Thyroid gland (tissue), 4 donors: Measurements from ENCODE around the gene TPSG1. TPM values are rescaled to one million over a fixed set of nuclear protein-coding genes. Genes with fewer than 3 reads are reported as not detected.
"Not testable (repeated sequence)": the region's sequence is repeated elsewhere in the genome, so short reads cannot be mapped to it uniquely, and the experiment has no call there.

ENCODE experiments used
- DNase-seq, 2 donors: peaks; one replicate each; pipeline ENCODE4 v3.0.0-alpha.2; 2019
- H3K27ac ChIP-seq, 3 donors: fragments of 200-600 bp; sonication (generic); 1 replicate in 2 of 3; 2 replicates in 1 of 3; pipeline ENCODE4 v1.5.1; 2016 to 2019; ENCODE audit warnings: mild to moderate bottlenecking in 1 of 3, moderate library complexity in 1 of 3
- H3K27me3 ChIP-seq: fragments of 200-600 bp; sonication (generic); one replicate; pipeline ENCODE4 v1.5.1; 2019
- H3K36me3 ChIP-seq, 2 donors: fragments of 200-600 bp; sonication (generic); one replicate each; pipeline ENCODE4 v1.5.1; 2016 to 2019
- H3K4me1 ChIP-seq, 2 donors: fragments of 200-600 bp; sonication (generic); one replicate each; pipeline ENCODE4 v1.5.1; 2017 to 2019
- H3K4me3 ChIP-seq, 3 donors: fragments of 200-600 bp; sonication (generic); replicated peaks in 1 of 3; 1 replicate in 2 of 3; 2 replicates in 1 of 3; pipeline ENCODE4 v1.5.1; 2016; ENCODE audit warnings: mild to moderate bottlenecking in 1 of 3
- H3K9me3 ChIP-seq: fragments of 200-600 bp; sonication (generic); one replicate; pipeline ENCODE4 v1.5.1; 2017
- POLR2A ChIP-seq, 2 donors: fragments of 450-650 bp; IDR thresholded peaks; one replicate each; pipeline ENCODE4 v1.6.1; 2017; ENCODE audit warnings: antibody characterized with exemption in 2 of 2, mild to moderate bottlenecking in 2 of 2, moderate library complexity in 1 of 2
- WGBS, 2 donors: methylation state at CpG; one replicate each; pipeline ENCODE4 v1.1.5; 2017; 5-methylcytosine and 5-hydroxymethylcytosine counted together
- intact Hi-C: fragments of 100-400 bp; cut with DNase I; formaldehyde crosslinking; loops from one replicate; pipeline ENCODE4 v1.15.1; 2023
- total RNA-seq, 4 donors: library from RNA; depleted of rRNA; stranded (reverse); fragments of >200 nt; gene quantifications; one replicate each; pipeline ENCODE4 v1.2.3, GENCODE V29; 2016
- TF ChIP-seq, protein P1 (sequence below), 6 experiments: fragments of 200-600 bp in 3 of 6; fragments of 450-650 bp in 3 of 6; sonication (generic) in 3 of 6; IDR thresholded peaks; one replicate each; pipeline ENCODE4 v1.5.1; 2016 to 2019; ENCODE audit warnings: antibody characterized with exemption in 6 of 6, mild to moderate bottlenecking in 2 of 6, inconsistent platforms in 1 of 6, moderate library complexity in 1 of 6

Gene TPSG1
- total RNA-seq, 4 donors from 2014 or later, result not detected

GRCh38 chr16:1237990-1238389, 12.9 kb upstream of the TPSG1 start:
- no peaks in the 10 kb centered on the region for H3K4me1 ChIP-seq
- H3K36me3 ChIP-seq, result no peaks in the 10 kb centered on the region
- no peak overlapping the region for H3K4me3 ChIP-seq
- no peak overlapping the region for H3K27ac ChIP-seq
- H3K27me3 ChIP-seq, result no peaks in the 10 kb centered on the region
- intact Hi-C loops, result no loop called here
- no peak for DNase-seq
- 83 to 87% methylated on average over 9 of the region's 9 CpGs for WGBS, 2 donors
- TF ChIP-seq, protein P1, sequence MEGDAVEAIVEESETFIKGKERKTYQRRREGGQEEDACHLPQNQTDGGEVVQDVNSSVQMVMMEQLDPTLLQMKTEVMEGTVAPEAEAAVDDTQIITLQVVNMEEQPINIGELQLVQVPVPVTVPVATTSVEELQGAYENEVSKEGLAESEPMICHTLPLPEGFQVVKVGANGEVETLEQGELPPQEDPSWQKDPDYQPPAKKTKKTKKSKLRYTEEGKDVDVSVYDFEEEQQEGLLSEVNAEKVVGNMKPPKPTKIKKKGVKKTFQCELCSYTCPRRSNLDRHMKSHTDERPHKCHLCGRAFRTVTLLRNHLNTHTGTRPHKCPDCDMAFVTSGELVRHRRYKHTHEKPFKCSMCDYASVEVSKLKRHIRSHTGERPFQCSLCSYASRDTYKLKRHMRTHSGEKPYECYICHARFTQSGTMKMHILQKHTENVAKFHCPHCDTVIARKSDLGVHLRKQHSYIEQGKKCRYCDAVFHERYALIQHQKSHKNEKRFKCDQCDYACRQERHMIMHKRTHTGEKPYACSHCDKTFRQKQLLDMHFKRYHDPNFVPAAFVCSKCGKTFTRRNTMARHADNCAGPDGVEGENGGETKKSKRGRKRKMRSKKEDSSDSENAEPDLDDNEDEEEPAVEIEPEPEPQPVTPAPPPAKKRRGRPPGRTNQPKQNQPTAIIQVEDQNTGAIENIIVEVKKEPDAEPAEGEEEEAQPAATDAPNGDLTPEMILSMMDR (IDR thresholded peaks at IDR 0.05), result no peak
- TF ChIP-seq POLR2A (IDR thresholded peaks at IDR 0.05), result no peak
- no peaks in the 10 kb centered on the region for H3K9me3 ChIP-seq

DNA sequence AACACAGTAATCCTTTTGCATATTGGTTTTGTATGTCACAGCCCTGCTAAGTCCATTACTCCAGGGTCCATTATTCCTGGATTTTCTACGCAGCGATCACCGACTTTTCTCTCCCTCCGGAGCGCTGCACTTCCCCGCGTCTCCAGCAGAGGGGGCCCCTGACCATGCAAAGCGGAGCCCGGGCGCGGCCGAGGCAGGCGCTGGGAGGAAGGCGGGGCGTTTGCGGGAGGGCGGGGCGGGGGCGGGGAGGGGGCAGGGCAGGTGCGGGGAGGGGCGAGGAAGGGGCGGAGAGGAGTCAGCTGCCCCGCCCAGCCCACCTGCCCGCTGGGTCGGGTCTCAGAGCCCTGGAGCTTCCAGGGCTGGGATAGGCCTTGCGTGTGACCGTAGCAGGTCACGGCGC, 11.6 kb upstream of the TPSG1 start:
- H3K9me3 ChIP-seq, H3K36me3 ChIP-seq, H3K4me3 ChIP-seq, H3K27me3 ChIP-seq, intact Hi-C loops, H3K27ac ChIP-seq, DNase-seq, H3K4me1 ChIP-seq: not testable (repeated sequence)
- no CpG with 5 or more reads among the region's 29 CpGs for WGBS, 2 donors

DNA sequence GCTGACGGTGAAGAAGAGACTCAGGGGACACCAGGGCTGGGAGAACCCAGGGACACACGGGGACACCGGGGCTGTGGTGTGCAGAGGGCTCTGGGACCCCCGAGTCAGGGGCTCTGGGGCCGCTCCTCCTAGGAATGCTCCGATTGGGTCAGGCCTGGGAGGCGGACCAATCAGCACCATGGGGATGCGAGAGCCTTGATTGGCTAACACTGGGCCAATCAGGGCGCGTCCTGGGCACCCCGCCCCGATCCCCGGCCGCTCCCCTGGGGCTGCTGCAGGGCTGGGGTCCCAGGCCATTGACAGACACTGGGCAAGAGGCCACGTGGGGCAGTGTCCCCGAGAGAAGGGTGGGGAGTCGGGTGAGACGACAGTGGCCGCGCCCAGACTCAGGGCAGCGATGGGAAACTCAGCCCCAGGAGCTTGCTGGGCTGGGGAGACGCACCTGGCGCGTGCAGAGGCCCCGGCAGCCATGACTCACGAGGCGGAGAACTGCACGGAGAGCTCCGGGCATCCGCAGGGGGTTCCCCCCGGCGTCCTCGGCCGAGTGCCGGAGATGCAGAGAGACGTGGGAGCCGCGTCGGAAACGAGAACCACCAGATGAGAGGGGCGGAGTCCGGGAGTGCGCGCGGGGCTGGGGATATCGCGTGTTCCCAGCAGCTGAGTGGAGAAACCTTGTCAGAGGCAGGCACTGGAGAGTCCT, 7.1 kb upstream of the TPSG1 start:
- intact Hi-C loops, H3K27ac ChIP-seq, H3K4me3 ChIP-seq, H3K36me3 ChIP-seq, H3K9me3 ChIP-seq, H3K27me3 ChIP-seq, H3K4me1 ChIP-seq, DNase-seq: not testable (repeated sequence)
- WGBS, 2 donors, result no CpG with 5 or more reads among the region's 47 CpGs

- H3K27me3 ChIP-seq, H3K36me3 ChIP-seq, H3K4me3 ChIP-seq, intact Hi-C loops, H3K9me3 ChIP-seq, H3K27ac ChIP-seq, H3K4me1 ChIP-seq, DNase-seq: not testable (repeated sequence)
- 90% methylated on average over 3 of the region's 7 CpGs; no CpG with 5 or more reads in 1 of the 2 donors for WGBS, 2 donors
Measured at GRCh38 chr16:1231301-1231700, 6.2 kb upstream of the TPSG1 start.

- H3K4me3 ChIP-seq, H3K9me3 ChIP-seq, intact Hi-C loops, DNase-seq, H3K36me3 ChIP-seq, H3K27ac ChIP-seq, H3K4me1 ChIP-seq, H3K27me3 ChIP-seq: not testable (repeated sequence)
- WGBS, 2 donors, result 58% methylated on average over 5 of the region's 17 CpGs; no CpG with 5 or more reads in 1 of the 2 donors
Measured at GRCh38 chr16:1230471-1231212, 5.6 kb upstream of the TPSG1 start.

DNA sequence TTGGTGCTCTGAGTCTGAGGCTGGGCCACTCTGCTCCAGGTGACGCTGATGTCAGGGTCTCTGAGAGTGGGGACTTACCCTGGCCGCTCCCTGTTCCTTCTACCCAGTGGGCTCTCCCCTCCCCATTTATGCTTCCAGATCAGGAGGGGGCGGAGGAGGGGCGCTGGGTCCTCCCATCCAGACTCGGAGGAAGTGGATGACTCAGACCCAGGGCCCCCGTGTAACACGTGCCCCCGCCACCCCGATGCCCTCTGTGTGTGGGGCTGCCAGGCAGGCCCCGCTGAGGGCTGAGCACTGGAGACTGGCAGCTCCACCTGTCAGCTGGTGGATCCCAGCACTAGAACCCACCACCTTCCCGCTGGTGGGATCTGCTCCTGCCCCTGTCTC, 5.0 kb upstream of the TPSG1 start, which contains the start of gene TPSB2:
Gene TPSB2, minus strand, starts transcription at position 101 of the 387 bp plus-strand sequence. CDS start 233 bp downstream, outside the sequence.
- H3K4me3 ChIP-seq, intact Hi-C loops, H3K36me3 ChIP-seq, H3K27ac ChIP-seq, DNase-seq, H3K27me3 ChIP-seq, H3K4me1 ChIP-seq, H3K9me3 ChIP-seq: not testable (repeated sequence)
- WGBS, 2 donors, result no CpG with 5 or more reads among the region's 11 CpGs

- WGBS, 2 donors, result 85% methylated on average over 4 of the region's 13 CpGs; no CpG with 5 or more reads in 1 of the 2 donors
- H3K27ac ChIP-seq, H3K36me3 ChIP-seq, intact Hi-C loops, H3K4me3 ChIP-seq, H3K9me3 ChIP-seq, H3K4me1 ChIP-seq, DNase-seq, H3K27me3 ChIP-seq: not testable (repeated sequence)
Measured at GRCh38 chr16:1229476-1229875, 4.4 kb upstream of the TPSG1 start.

GRCh38 chr16:1228227-1228626, 3.2 kb upstream of the TPSG1 start:
- H3K9me3 ChIP-seq, H3K27ac ChIP-seq, H3K4me1 ChIP-seq, H3K4me3 ChIP-seq, DNase-seq, intact Hi-C loops, H3K27me3 ChIP-seq, H3K36me3 ChIP-seq: not testable (repeated sequence)
- 41 to 84% methylated on average over 3 to 5 of the region's 7 CpGs for WGBS, 2 donors

GRCh38 chr16:1226692-1227091, 1.6 kb upstream of the TPSG1 start:
- H3K9me3 ChIP-seq, H3K4me3 ChIP-seq, DNase-seq, H3K27me3 ChIP-seq, H3K4me1 ChIP-seq, intact Hi-C loops, H3K27ac ChIP-seq, H3K36me3 ChIP-seq: not testable (repeated sequence)
- 10% methylated on average over 2 of the region's 14 CpGs; no CpG with 5 or more reads in 1 of the 2 donors for whole genome bisulfite sequencing, 2 donors

DNA sequence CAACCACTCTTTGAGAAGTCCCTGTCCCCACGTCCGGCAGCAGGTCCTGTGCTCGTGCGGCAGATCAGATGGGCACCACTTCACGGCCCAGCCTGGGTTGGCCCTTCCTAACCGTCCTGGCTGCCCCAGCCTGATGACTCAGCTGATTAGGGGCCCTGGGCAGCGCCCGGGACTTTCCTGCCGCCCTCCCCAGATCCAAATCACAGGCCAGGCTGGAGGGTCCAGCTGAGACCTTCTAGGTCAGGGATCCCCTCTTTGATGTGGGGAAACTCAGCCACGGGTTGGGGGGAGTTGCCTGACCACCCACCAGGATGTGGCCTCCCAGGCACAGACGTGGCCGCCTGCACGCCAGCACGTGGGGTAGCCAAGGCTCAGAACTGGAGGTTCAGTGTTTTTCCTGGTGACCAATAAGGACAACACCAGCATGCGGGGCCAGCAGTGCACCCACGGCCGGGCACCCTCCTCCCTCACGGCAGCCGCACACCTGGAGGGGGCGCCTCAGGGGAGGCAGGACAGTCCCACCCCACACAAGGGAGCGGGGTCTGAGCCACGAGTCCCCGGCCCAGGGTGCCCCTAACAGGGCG, 752 bp upstream of the TPSG1 start:
- DNase-seq, H3K27ac ChIP-seq, intact Hi-C loops, H3K9me3 ChIP-seq, H3K27me3 ChIP-seq, H3K4me1 ChIP-seq, H3K36me3 ChIP-seq, H3K4me3 ChIP-seq: not testable (repeated sequence)
- 16 to 20% methylated on average over 5 to 8 of the region's 24 CpGs for WGBS, 2 donors
